ENCODE data around the gene XYLT1.

XYLT1 gene

DNA sequence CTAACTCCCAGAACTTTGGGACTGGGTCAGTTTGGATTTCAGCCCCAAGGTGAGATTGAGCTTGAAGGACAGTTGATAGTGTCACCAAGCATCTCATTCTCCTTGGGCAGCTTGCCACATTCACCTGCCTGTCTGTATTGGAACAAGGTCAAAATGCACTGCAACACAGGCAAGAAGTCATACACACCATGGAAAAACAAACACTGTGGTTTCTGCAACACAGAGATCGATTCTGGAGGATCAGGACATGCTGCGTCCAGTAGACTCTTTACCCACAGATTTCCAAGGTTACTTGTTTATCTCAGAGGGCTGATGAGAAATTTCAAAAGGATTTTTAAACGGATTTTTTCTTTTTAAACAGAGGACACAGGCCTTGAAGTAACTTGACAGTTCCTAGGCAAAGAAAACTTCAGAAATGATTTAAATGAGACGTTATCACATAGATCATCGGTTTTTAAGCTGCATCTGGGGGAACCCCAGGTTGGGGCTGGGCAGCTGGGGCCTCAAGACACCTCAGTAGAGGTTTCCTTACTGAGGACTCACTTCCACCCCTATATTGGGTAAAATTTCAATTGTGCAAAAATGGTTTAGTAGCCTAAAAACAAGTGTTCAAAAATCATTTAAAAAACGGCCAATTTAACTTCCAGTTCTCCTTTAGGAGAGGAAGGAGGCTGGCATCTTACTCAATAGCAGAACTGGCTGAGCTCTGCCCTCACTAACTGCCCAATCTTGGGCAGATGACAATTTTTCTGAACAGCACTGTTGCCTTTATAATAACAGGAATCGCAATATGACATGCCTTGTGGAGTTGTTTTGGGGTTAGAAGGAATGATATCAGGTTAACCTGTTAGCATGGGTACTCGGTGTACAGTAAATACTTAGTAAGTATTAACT is 299.3 kb downstream of the XYLT1 start:
- no peak for DNase-seq

DNA sequence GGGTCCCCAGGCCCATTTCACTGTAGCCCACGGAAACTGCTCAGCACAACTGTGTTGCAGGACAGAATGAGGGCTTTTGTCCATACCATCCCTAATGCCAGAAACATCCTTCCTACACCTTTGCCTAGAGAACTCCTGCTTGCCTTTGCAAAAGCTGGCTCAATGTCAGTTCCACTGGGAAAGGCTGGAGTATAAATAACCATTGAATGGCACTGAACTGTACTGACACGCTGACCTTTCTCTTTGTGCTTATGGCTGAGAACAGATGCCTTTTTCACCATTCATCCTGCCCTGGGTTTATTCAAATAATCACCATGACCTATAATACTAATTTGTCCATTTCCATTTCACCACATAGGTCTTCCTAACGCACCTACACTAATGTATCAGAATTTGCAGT is 300.3 kb downstream of the XYLT1 start:
- DNase-seq: no peak

DNA sequence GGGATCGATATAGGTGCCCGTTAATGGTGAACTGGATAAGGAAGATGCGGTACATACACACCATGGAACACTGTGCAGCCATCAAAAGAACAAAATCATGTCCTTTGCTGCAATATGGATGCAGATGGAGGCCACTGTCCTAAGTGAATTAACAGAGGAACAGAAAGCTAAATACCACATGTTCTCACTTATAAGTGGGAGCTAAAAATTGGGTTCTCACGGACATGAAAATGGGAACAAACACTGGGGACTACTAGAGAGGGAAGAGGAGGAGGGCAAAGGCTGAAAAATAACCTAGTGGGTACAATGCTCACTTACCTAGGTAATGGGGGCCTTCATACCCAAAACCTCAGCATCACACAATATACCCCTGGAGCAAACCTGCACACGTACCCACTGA is 302.6 kb downstream of the XYLT1 start:
- no peak for DNase-seq

DNA sequence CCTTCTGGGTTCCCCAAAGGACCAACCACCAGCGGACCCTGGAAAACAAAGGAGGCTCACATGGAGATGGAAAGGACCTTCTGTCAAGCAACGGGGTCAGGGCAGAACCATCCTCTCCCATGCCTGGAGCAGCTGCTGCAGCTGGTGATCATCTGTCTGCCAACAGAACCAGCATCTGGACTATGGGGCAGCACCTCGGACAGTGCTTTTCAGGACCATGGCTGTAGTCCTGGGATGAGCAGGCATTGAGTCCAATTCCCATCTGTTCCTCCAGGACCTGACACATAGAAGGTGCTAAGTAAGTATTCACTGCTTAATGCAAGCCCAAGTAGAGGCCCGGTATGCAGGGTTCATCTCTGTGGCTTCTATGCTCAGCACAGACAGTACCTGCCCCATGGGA is 304.7 kb downstream of the XYLT1 start:
- DNase-seq: no peak

DNA sequence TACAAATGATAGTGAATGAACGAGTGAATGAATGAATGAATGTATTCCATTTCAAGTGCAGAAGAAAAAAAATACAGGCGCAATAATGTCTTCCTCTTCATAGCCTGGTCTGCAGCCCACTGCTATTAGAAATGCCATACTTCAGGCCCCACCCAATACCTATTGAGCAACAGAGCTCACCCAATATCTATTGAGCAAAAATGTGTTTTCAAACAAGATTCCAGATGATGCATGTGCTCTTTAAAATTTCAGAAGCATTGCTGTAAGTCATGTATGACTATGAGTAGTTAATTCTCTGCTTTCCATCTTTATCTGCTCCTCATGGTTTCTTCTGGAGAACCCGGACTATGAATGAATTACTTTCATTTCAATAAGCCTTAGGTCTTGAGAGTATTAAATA is 308.2 kb downstream of the XYLT1 start:
- no peak for DNase-seq

DNA sequence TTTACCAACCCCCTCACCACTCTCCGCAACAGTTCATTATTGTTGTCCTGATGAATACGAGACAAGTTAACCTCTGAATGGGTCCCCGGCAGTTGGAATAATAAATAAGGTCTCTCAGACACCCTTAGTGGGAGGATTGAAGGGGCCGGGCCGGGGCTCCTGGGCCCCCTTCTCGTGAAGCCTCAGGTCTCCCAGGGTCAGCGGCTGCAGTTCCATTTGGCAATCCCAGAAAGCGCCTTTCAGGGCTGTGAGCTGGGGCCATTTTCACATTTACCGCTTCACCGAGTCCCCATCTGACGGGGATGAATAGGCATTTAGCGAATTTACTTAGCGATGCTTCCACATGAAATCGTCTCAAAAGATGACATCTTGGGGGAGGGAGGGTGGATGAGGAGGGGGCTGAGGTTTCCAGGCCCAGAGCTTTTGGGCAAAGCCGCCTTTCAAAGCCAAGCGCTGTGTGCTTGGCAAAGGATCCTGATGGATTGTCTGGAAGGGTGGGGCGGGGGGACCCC is 309.8 kb downstream of the XYLT1 start:
- peak; percentile 91 for DNase-seq

DNA sequence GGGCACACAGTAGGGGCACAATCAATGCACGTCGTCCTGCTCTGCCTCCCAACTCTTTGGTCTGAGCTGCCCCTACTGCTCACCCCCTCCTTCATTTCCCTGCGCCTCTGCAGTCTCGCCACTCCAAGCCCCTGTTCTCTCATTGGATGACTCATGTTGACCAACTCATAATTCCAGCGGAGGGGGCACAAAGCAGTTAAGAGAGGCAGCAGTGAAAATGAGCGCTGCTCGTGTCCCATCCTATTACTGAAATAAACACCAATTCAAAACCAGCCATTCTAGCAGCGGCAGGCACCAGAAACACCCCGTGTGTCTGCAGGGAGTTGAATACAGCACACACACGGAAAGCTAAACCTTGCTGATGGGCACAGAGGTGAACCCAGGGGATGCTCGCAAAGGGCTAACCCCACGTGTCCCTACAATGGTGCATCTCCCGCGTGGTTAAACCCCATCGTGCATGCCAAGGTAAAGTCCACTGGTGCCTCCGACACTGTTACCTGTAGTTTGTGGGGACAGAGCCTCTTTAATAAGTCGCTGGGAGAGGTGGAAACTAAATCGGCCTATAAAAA is 310.4 kb downstream of the XYLT1 start:
- DNase-seq: peak; percentile 67

DNA sequence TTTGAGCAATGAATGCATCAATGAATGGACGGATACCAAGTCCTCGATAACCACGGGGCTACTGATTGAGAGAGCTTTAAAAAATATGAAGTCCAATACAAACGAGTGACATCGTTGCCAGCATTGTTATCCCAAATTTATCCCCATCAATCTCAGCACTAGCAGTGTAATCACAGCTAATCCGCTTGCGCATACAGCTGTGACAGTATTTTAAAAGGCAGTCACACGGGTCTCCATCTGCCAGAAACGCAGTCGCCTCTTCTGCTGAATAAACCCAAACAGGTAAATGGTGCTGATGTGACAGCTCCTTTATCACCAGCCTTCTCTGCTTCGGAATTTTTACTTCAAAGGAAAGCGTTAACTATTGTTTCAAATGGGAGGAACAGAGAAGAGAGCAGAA is 311.1 kb downstream of the XYLT1 start:
- DNase-seq: peak; percentile 15

DNA sequence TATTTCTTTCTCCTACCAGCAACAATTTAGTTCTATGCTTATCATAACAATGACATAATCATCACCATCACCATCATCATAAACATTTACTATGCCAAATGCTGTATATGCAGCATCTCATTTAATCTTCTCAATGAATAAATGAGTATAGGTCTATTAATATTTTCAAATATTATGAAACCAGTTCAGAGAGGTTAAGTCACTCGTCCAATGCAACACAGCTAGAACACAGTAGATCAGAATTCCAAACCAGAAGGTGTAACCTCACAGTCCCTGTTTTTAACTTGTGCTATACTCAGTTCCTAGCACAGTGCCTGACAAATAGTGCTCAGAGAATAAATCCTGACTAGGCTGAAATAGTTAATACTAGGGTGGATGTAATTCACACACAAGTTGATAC is 314.8 kb downstream of the XYLT1 start:
- DNase-seq: no peak

DNA sequence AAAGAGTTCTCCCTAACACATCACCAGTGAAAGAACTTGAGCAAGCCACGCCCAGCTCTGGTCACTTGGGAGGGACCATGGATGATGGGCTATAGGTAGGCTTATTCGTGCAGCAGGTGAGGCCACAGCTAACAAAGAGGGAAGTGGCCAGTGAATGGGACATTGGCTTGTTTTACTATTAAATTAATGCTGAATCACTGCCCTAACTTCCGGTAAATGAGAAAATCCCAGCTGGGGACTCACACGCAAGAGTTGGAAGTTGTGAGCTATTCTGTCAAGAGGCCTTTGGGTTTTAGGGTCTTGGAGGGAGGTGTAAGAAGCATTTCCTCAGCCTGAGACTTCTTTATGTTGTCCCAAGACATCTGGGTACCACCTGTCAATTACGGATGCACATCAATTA is 315.3 kb downstream of the XYLT1 start:
- no peak for DNase-seq

DNA sequence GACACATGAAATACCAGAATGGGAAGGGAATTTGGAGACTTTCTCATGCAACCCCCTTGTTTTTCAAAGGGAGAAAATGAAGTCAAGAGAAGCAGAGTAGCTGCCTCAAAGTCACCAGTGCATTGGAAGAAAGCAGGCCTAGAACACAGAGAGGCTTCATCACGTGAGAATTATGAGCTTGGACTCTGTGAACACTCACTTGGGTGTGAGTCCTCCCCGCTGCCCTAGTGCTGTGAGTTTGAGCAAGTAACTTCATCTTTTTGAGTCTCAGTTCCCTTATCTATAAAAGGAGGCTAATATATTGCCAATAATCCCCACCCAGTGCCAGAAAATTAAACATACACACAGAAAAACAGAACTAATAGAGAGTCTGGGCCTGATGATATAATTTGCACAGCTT is 315.8 kb downstream of the XYLT1 start:
- DNase-seq: no peak

DNA sequence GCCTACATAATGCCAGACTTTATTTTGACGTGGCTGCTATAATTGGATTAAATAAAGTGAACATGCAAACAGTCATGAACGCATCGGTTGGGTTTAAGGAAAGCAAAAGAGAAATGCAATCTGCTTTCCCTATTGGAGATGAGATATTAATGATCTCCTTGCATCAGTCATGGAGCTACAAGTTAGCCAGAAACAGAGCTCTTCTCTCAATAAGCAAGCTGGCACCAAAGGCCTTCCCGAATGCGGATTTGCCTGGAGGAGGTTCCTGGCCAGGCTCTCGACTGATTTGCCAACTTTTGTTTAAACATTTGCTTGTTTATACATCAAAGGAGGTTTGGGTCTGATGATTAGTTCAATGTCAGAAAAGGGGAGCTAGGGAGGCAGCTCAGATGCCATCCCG is 318.4 kb downstream of the XYLT1 start:
- no peak for DNase-seq

DNA sequence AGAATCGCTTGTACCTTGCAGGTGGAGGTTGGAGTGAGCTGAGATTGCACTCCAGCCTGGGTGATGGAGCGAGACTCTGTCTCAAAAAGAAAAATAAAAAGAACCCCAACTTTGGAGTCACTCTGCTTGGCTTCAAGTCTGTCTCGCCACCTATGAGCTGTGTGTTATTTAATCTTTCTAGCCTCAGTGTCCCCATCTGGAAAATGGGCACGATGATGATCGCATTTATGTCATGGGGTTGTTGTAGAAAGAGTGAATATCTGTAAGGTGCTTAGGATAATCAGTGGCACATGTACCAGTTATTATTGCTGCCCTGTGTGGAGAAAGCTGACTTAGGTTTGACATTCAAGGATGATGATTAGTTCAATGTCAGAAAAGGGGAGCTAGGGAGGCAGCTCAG is 319.4 kb downstream of the XYLT1 start:
- DNase-seq: no peak

DNA sequence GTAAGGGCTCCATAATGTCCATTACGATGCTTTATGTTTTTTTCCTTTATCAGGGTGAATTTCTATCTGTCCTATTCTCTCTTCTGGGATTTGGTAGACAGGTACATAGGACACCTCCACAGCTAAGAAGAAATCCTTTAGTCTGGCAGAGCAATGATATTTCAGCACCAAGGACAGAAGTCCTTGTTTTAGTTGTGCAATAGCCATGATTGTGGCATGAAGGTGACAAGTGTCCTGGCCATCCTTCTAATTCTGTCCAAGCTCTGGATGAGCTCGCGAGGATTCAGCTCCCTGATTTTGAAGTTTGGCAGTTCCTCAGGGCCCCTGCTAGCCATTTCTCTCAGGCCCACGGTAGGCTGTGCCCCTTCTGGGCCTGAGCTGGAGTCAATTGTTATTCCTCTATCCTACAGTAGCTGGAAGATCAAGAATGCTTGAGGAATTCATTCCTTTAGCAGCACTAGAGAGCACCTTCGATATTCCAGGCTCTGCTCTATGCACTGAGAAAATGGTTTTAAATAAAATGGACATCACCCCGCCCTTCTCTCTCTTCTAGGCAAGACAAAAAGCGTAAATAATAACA is 320.8 kb downstream of the XYLT1 start:
- no peak for DNase-seq

DNA sequence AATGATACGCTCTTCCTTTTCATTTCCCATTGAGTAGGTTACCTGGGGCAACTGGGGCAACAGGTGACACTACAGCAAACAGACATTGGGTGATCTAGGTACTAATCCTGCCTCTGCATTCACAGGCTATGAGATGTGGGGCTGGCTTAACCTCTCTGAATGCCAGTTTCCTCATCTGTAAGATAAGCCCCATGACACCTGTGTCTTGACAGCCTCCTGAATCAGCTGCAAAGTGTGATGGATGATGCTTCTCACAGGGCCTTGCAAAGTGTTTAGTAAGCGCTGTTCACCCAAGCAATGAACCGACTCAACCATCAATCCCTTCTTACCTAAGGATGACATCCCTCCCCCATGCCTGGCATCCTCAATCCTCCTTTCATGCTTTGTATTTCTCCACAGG is 322.8 kb downstream of the XYLT1 start:
- DNase-seq: no peak

DNA sequence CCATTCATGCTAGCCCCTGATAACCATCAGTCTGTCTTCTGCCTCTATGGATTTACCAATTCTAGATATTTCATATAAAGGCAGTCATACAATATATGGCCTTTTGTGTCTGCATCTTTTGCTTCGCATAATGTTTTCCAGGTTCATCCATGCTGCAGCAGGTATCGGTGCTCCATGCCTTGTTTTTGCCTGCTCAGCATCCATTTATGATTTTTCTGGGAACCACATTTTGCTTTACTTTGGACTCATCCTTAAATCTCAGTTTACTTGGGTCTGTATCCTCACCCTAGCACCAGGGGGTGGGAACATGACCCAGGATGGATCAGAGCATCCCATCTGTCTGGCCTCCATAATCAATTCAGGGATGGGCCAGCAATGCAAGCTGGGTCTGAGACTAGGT is 325.7 kb downstream of the XYLT1 start:
- DNase-seq: no peak

DNA sequence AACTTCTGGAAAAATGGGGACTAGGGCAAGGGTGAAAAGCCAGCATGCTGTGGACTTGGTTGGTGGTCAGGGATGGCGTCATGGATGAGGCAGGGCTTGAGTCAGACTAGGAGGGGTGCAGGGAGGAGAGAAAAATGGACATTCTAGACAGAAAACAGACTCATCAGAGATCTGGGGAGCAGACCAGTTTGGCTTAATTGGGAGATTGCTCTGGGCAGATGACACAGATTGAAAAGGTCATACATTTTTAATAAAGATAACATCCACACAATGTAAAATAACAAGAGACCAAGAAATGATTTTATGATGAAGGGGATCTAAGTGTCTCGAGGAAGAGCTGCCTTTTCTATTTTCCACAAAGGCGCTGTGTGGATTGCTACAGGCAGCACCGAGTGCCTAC is 326.3 kb downstream of the XYLT1 start:
- no peak for DNase-seq

DNA sequence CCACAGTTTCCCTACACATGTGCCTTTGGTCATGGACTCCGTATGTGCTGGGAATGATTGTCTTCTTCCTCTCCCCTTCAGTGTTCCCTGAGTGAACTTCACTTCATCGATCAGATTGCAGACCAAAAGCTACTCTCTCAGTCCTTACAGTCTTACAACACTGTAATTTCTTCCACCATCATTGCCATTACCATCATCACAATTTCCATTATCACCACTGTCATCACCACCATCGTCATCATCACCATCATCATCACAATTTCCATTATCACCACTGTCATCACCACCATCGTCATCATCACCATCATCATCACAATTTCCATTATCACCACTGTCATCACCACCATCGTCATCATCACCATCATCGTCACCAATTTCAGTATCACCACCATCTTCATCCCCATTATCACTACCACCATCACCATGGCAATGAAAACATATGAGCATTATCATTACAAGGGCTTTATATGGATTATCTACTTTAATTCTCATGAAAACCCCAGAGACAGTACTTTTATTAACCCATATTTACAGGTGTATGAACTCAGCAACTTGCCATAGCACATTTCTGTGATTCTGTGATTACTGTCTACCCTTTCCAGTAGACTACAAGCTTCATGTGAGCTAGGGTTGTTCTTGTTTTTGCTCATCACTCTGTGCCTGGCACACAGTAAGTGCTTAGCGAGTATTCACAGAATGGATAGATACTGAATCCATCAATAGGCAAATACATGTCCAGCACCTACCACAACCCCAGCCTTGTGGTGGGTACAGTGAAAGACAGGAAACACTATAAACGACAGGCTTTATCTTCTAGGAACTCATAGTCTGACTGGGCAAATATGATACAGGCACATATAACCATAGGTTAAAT is 327.0 kb downstream of the XYLT1 start:
- no peak for DNase-seq

DNA sequence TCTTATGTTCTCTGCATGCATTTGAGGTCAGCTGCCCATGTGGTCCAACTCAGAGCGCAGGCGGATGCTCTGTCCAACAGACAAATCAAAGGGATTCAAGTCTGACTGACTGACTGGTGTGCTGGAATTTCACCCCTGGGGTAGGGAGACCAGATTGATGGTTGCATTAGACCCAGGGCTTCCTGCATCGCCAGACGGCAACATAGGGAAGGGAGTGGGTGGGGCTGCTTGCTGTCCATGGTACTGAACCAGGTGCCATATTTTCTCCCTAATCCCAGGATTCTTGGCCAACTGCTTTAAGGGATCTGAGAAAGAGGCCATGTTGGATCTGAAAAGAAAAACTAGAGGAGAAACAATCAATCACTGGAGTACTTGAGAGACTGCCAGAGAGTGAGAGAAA is 332.0 kb downstream of the XYLT1 start:
- DNase-seq: no peak

DNA sequence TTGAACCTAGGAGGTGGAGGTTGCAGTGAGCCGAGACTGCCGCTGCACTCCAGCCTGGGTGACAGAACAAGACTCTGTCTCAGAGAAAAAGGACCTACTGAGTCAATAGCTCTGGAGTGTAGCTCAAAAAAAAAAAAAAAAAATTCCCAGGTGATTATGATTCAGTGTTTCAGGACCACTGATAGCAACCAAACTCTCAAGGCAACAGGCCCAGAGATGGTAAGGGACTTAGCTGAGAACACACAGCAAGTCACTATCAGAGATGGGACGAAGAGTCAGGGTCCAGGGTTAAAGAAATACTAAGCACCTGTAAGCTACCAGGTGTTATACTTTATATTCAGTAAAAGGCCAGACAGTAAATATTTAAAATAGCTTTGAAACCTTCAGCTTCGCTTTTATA is 335.3 kb downstream of the XYLT1 start:
- no peak for DNase-seq

DNA sequence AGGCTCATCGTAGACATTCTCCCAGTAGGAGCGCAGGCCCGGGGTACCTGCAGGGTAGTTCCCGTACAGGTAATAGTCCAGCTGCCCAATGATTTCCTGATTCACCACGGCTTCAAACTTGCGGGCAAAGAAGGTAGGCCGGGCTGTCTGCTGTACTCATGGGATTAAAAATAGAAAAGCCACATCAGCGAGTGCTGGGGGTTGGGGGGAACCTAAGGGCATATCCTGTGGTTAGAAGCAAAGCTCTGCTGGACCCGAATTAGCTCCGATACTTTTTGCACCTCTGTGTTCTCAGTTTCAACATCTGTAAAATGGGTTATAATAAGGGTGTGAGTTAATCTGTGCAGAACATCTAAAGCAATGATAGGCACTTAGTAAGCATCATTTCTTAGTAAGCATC is 336.2 kb downstream of the XYLT1 start:
- DNase-seq: no peak

DNA sequence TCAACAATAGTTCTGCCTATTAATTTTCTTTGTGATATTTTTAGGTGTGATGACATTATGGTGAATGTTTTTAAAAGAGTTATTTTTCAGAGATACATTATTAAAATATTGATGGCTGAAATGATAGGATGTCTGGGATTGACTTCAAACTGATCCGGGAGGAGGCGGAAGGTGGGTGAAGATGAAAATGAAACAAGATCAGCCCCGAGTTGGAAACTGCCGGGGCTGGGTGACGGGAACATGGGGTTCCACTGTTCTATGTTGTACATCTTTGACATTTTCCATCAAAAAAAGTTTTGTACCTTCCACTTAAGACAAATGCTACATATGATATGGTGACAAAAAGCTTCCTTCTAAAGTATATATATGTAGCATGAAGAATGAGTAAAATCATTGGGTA is 336.9 kb downstream of the XYLT1 start:
- no peak for DNase-seq

DNA sequence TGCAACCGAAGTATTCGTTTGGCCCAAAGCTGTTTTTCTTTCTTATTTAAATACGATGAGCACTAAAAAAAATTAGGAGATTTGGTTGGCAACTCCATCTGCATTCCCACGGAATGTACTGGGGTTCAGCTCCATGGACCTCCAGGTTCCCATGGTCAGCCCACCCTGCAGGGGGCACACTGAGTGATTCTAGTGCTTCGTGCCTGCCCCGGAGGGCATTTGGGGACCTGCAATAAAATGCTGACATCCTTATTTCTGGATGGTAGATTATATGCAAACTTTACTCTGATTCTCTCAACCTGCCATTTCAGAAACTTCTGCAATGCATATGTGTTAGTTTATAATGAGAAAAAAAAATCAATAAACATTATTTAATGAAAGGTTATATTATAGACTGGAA is 339.4 kb downstream of the XYLT1 start:
- no peak for DNase-seq
